ES-I3 (cell line): ENCODE results near the gene ACTBL2.

Experiments used
- H3K36me3 ChIP-seq: 2 replicates; pipeline ENCODE4 v1.6.1; 2013; ENCODE audit warnings: mild to moderate bottlenecking, low read length, control low read depth, moderate library complexity; ENCODE audit not compliant: insufficient read depth
- H3K4me1 ChIP-seq: 2 replicates; pipeline ENCODE4 v1.6.1; 2013; ENCODE audit warnings: mild to moderate bottlenecking, control low read depth, low read length; ENCODE audit not compliant: insufficient read depth
- H3K9ac ChIP-seq: 2 replicates; pipeline ENCODE4 v1.6.1; 2013; ENCODE audit warnings: low read depth, mild to moderate bottlenecking, low read length, moderate library complexity
- H3K9me3 ChIP-seq: 2 replicates; pipeline ENCODE4 v1.6.1; 2013; ENCODE audit warnings: mild to moderate bottlenecking, low read length, moderate library complexity; ENCODE audit not compliant: control insufficient read depth, insufficient read depth

The ACTBL2 gene

DNA sequence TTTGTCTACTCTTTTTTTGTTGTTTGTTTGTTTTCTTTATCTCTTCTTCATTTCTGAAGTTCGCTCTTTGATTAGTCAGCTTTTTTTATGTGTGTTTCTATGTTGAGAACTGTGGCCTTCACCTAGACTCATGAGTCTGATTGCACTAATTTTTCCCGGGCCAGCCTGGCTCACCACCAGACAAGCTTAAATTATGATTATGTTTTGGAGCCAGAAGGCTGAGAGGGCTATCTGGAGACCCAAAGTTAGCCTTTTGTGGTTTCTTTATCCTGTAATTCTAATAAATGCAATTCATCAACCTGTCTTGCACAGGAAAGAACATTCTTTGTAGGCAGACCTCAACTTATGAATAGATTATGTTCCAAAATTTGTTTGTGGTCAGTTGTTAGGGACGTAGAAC, 20.8 kb upstream of the ACTBL2 start:
- Histone ChIP-seq H3K9me3 (no peaks in the 10 kb centered on the region), H3K36me3 (no peaks in the 10 kb centered on the region), H3K4me1 (no peaks in the 10 kb centered on the region), H3K9ac (no peak overlapping the region)

DNA sequence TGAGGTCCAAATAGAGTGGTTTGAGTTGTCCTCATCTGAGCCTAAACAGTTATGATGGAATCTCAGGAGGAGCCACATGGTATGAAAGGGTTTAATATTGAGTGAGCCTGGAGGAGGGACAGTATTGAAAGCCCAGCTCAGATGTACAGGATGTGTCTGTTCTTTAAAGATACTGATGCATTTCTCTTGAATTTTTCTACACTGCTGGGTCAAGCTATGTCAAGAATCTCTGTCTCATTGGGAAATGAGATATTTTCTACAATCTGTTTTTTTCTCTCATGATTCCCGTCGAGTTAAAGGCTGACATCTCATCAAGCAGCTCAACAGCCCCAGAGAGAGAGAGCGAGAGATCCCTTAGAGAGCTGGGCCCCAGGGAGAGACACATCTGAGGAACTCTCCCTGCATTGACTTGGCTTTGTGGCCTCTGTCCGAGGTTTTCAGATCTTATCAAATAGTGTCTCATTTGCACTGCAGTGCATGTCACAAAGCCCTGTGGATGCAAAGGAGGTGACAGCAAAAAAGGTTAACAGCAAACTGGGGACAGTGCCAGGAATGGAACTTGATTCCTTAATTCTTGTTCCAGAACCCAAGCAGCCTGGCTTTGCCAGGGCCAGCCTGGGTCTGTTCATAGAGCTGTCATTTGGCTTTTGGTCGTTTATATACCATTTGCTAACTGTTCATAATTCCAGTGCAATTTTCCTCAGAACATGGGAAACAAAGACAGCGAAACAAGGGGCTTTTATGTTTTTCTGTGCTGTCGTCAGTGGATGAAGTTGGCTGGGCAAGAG, 19.0 kb upstream of the ACTBL2 start:
- no peaks in the 10 kb centered on the region for H3K9me3 ChIP-seq
- H3K36me3 ChIP-seq: no peaks in the 10 kb centered on the region
- no peaks in the 10 kb centered on the region for H3K4me1 ChIP-seq
- H3K9ac ChIP-seq: no peak overlapping the region

DNA sequence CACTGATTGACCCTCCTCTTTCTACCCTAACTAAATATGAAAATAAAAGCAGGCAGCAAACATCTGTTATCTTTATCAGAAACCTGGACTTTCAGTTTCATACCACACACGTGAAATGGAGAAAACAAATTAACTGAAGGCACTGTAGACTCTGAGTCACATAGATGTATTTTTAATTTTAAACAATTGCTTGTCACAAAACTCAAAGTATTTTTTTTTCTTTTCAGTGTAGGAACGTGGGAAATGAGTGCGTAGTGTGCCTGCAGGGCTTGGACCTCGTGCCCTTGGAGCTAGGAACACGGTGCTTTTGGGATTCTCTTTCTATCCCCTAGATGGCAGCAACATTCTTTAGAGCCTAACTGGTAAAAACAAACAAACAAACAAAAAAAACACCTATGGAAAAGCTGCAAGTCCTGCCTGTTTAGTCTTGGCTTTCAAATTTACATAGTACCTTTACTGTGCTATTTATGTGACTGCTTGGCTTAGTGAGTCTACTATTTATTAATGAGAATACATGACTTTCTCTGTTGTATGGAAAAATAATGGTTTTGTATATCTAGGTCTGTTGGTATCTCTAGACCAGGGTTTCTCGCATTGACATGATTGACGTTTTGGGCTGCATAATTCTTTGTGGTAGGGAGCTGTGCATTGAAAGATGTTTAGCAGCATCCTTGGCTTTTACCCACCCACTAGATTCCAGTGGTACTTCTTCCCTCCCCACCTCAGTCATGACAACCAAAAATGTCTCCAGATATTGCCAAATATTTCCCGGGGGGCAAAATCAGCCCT, 16.8 kb upstream of the ACTBL2 start:
- H3K9ac ChIP-seq: no peak overlapping the region
- no peaks in the 10 kb centered on the region for H3K9me3 ChIP-seq
- H3K36me3 ChIP-seq: no peaks in the 10 kb centered on the region
- peaks cover 7% of the 10 kb centered on the region for H3K4me1 ChIP-seq

DNA sequence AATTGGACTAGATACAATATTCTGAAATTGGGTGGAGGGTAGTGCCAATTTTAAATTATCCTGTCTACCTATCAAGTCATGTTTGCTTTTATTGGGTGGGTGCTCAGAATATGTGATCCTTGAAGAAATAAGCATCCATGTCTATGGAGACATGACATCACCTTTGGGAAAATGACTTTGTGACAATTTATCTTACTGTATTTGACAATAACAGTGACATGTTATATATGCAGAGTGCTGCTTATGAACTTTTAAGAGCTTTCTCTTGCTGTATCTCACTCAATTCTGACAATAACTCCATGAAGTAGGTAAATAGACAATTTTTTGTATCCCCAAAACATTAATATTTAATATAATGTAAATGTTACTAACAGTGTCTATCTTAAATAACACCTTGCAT, 15.1 kb upstream of the ACTBL2 start:
- no peak overlapping the region for H3K9ac ChIP-seq

DNA sequence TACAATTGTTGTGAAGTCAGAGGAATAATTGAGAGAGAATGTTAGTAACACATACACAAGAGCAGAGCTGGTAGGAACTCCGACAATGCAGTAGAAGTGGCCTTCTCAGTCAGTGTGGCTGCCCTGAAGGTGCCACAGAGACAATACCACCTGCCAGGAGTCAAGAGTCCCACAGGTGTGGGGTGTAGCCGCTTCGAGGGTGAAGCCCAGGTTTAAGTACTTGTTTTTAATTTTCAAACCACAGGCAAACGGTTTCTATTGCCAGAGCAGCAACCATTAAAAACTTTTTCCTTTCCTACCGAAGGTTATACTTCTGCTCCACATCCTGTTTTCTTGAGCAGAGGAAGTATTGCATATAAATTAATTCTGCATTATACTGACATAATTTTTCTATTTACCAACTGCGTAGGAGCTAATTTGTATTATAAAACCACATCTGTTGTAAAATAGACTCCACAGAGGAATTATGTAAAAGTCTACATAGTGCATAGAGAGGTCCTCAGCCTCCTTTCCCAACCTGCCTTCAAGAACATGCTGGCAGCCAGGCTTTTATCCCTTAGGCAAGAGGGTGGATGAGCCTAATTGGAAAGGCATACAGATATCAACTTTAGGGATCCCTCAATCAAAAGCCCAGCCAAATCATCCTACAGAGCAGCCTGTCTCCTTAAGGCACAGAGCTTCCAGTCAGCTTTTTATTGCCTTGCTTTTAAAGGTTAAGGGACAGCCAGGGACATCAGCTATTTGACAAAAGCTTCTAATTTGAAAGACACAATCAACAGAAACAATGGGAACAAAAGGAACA, 12.9 kb upstream of the ACTBL2 start:
- H3K36me3 ChIP-seq: no peaks in the 10 kb centered on the region
- peaks cover 7% of the 10 kb centered on the region for H3K4me1 ChIP-seq
- H3K9ac ChIP-seq: no peak overlapping the region
- no peaks in the 10 kb centered on the region for H3K9me3 ChIP-seq

More for the DNA sequence above, 15.1 kb upstream of the ACTBL2 start:
- H3K9me3 ChIP-seq: no peaks in the 10 kb centered on the region
- no peaks in the 10 kb centered on the region for H3K36me3 ChIP-seq
- H3K4me1 ChIP-seq: peaks cover 7% of the 10 kb centered on the region

DNA sequence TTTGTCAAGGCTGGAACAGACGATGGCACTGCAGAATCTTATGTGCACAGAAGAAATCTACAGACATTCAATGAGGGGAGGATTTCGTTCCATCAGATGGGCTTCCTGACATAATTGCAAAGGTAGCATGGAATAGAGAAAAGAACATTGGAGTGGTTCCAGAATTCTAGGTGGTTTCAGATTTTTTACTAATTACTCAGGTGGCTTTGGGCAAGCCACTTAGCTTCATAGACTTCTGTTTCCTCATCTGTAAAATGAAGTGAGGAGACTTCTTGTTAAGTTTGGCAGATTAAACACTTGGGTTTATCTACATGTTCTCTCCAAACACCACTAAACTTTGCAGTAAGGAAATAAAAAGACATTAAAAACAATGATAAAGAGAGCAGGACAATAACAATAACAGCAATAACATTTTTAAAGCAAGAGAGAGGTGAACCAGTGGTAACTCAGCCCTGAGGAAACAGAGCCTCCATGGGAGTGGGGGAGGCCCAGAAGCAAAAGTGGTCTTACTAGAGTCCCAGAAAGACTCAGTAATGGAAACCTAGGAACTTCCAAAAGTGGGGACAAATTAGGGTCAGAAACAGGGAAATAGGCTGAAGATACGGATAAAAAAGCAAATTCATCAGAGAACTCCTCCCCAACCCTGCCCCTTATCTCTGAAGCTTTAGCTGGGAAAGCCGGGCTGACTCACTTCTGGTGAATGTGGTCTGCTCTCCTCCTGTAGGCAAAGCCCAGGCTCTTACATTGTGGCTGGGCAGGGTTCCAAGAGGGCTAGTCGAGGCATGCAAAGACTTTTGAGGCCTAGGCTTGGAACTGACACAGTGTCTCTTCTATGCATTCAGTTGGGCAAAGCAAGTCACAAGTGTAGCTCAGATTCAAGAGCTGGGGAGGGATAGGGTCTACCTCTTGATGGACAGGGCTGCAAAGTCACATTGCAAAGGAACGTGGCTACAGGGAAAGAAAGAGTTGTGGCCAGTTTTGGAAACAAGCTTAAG, 11.8 kb upstream of the ACTBL2 start:
- Histone ChIP-seq H3K9ac (no peak overlapping the region), H3K9me3 (no peaks in the 10 kb centered on the region), H3K36me3 (no peaks in the 10 kb centered on the region), H3K4me1 (peaks cover 7% of the 10 kb centered on the region)

DNA sequence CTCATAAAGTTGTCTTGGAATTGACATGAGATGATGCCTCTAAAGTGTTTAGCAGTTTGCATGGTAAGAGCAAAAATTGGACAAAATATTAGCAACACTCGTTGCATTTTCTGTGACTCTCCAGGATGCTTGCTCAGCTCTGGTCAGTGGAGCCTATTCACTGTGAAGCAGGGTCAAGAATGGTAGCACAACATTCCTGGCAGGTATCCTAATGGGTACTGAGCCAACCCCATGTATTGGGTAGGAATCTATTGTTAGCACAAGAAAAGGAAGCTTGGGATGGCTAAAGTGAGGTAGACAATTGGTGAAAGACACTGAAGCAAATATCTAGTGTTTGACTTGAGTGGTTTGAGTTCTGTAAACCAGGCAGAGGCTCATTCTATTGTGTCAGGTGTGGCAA, 10.4 kb upstream of the ACTBL2 start:
- H3K4me1 ChIP-seq: peaks cover 7% of the 10 kb centered on the region

DNA sequence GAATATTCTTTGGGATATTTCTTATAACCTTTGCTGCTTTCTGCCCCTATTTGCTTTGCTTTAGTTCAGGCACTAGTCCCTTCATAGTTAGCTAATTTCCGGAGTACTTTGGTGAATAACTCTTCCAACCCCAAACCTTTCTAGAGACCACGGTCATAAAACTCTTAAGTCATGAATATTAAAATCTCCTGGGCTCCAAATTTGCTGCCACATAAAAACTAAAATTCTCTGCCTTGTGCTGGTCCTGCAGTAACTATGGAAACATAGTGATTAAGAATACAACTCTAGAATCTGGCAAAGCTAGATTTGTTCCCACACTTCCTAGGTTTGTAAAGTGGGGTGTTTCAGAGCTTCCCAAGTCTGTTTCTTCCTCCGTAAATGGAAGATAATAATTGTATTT, 10.0 kb upstream of the ACTBL2 start:
- Histone ChIP-seq H3K4me1 (peaks cover 7% of the 10 kb centered on the region), H3K9me3 (no peaks in the 10 kb centered on the region), H3K36me3 (no peaks in the 10 kb centered on the region), H3K9ac (no peak overlapping the region)

More for the DNA sequence above, 10.4 kb upstream of the ACTBL2 start:
- Histone ChIP-seq H3K9me3 (no peaks in the 10 kb centered on the region), H3K36me3 (no peaks in the 10 kb centered on the region), H3K9ac (no peak overlapping the region)

DNA sequence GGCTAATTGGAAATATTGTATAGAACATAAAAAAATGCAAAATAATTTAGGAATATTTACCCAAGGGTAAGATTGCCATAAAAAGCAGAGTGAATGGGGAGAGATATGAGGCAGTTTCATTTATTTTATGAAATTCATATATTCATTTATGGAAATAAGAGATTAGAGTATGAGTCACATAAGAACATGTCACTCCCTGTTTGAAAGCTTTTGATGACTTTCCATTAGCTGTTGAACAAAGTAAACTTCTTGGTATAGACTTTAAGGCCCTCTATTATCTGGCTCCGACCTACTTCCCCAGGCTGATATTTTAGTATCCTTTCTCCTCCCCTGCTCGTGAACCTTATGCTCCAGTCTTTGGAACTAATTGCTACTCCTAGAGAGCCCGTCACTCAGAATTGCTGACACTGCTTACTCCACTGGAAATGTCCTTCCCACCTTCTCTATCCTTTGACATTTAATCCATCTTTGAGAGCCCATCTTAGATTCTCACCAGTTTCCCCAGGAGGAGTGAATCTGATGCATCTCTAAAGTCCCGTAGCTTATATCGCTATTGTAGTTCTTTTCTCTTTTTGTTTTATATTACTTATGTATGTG, 8.9 kb upstream of the ACTBL2 start:
- Histone ChIP-seq H3K36me3 (no peaks in the 10 kb centered on the region), H3K9ac (no peak overlapping the region), H3K9me3 (no peaks in the 10 kb centered on the region), H3K4me1 (peaks cover 7% of the 10 kb centered on the region)

DNA sequence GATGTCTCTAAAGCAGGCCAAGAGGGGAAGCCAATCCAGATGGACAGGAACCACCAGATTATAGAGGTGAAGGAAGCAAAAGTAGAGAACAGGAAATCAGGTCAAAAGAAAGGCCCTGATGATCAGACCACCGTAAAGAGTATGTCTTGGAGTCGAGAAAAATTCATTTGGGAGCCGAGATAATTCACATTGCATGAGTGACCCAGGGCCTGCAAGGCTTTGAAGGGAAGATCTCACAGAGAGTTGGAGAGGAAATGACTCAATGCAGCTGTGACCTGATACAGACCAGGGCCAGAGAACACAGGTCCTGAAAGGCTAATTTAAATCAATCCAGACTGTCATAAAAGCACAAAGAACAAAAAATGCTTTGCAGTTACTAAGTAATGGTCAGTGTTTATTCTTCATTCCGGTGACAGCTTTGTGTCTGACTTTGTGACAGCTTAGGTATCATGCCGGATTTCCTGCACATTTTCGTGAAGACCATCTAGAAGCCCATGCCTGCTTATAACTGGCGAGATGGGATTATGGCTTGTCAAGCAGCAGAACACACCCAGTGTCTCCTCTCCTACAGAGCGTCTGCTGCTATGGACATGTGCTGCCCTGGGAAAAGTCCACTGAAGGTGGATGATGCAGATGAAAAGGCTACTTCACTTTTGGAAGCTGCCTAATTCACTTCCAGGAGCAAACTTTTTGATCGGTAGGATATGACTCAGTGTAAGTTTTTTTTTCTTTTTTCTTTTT, 5.8 kb upstream of the ACTBL2 start:
- no peak overlapping the region for H3K9ac ChIP-seq
- no peaks in the 10 kb centered on the region for H3K4me1 ChIP-seq
- no peaks in the 10 kb centered on the region for H3K9me3 ChIP-seq
- H3K36me3 ChIP-seq: no peaks in the 10 kb centered on the region

DNA sequence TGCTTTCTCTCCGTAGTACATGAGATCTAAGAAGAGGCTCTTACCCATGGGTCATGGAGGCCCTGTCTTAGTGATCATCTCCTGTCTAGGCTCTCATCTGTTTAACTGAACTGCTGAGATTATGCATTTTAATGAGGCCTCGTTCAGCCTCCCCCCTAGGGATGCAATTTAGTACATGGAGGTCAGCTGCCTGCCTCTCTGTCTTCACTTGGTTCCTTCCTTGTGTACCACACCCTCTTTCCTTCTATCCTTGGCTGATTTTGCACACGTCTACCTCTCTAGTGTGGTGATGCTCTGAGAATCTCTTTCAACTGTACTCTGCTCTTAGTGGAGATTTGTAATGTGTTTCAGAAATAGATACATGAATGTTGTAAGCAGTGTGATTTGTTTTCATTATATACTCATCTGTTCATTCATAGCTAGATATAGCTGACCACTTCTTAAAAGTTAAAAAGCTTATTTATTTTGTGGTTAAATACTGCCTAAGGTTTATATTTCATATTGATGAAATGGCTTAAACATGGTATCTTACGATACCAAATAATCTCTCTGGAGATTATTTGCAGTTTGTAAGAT, 3.5 kb upstream of the ACTBL2 start:
- Histone ChIP-seq H3K36me3 (no peaks in the 10 kb centered on the region), H3K9me3 (no peaks in the 10 kb centered on the region), H3K4me1 (no peaks in the 10 kb centered on the region), H3K9ac (no peak overlapping the region)

DNA sequence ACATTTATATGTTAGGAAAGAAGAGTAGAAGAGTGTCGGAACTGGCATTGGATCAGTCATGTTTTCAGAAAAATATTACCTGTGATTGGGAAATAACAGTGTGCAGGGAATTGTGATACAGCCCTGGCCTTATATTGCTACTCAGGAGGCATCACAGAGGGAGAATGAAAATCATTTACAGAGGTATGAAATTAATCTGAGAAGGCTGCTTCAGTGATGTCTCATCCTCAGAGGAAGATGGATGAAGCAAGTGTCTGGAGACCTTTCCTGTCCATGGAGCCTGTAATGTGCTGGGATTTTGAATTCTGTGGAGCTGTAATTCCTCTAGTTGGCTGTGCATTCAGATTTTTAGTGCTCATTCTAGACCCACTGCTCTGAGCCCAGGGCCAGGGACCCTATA, 3.8 kb downstream of the ACTBL2 start:
- Histone ChIP-seq H3K9me3 (no peaks in the 10 kb centered on the region), H3K36me3 (no peaks in the 10 kb centered on the region), H3K9ac (no peak overlapping the region), H3K4me1 (no peaks in the 10 kb centered on the region)
